Keratinocyte (primary cell): Measurements from ENCODE around the gene CYCS. TPM values are rescaled to one million over a fixed set of nuclear protein-coding genes. Genes with fewer than 3 reads are reported as not detected.

Source experiments
- DNase-seq: peaks from one replicate; pipeline ENCODE4 v3.0.0-alpha.2; 2011; ENCODE audit warnings: low read depth, missing footprints, low spot score
- FAIRE-seq: peaks from 2 replicates; lab custom pipeline; 2011; peaks lifted over from hg19 to GRCh38; lab: Jason Lieb, UNC
- H2AFZ ChIP-seq: 2 replicates; pipeline ENCODE4 v1.6.0; 2012; ENCODE audit warnings: low read length, control low read depth, inconsistent platforms; ENCODE audit not compliant: control insufficient read depth
- H3K27ac ChIP-seq: 2 replicates; pipeline ENCODE4 v1.5.1; 2011; ENCODE audit warnings: low read length; ENCODE audit not compliant: control insufficient read depth, insufficient read depth
- H3K27me3 ChIP-seq: 3 replicates; pipeline ENCODE4 v1.6.0; 2011; ENCODE audit warnings: low read length; ENCODE audit not compliant: control insufficient read depth, insufficient read depth; ENCODE audit errors: extremely low read depth
- H3K36me3 ChIP-seq, 2 experiments: 2 replicates in 1 of 2; 3 replicates in 1 of 2; pipeline ENCODE4 v1.5.1; 2011; ENCODE audit warnings: low read length in 2 of 2, mild to moderate bottlenecking in 1 of 2; ENCODE audit not compliant: control insufficient read depth in 2 of 2, insufficient read depth in 2 of 2; ENCODE audit errors: extremely low read depth in 1 of 2
- H3K4me1 ChIP-seq: 3 replicates; pipeline ENCODE4 v1.5.1; 2011; ENCODE audit warnings: low read length; ENCODE audit not compliant: control insufficient read depth, insufficient read depth; ENCODE audit errors: extremely low read depth
- H3K4me2 ChIP-seq: 3 replicates; pipeline ENCODE4 v1.6.0; 2011; ENCODE audit warnings: low read depth, low read length; ENCODE audit not compliant: control insufficient read depth, insufficient read depth; ENCODE audit errors: extremely low read depth
- H3K4me3 ChIP-seq, 3 experiments: fragments of 200-600 bp in 1 of 3; sonication (generic) in 1 of 3; 2 replicates in 2 of 3; 3 replicates in 1 of 3; pipeline ENCODE4 v1.5.1; 2011 to 2016; ENCODE audit warnings: low read length in 3 of 3, mild to moderate bottlenecking in 3 of 3, control low read depth in 2 of 3, inconsistent platforms in 1 of 3, low read depth in 1 of 3, mixed read lengths in 1 of 3, mixed run types in 1 of 3, moderate library complexity in 1 of 3; ENCODE audit not compliant: control insufficient read depth in 2 of 3, insufficient read depth in 2 of 3; ENCODE audit errors: extremely low read depth in 1 of 3
- H3K79me2 ChIP-seq: 2 replicates; pipeline ENCODE4 v1.6.0; 2012; ENCODE audit warnings: low read length; ENCODE audit not compliant: control insufficient read depth, insufficient read depth
- H3K9ac ChIP-seq: 3 replicates; pipeline ENCODE4 v1.6.0; 2011; ENCODE audit warnings: low read length; ENCODE audit not compliant: control insufficient read depth, insufficient read depth; ENCODE audit errors: extremely low read depth
- H3K9me1 ChIP-seq: 3 replicates; pipeline ENCODE4 v1.6.0; 2011; ENCODE audit warnings: low read length; ENCODE audit not compliant: control insufficient read depth, insufficient read depth; ENCODE audit errors: extremely low read depth
- H3K9me3 ChIP-seq: 2 replicates; pipeline ENCODE4 v1.5.1; 2012; ENCODE audit warnings: low read depth, low read length; ENCODE audit not compliant: control insufficient read depth
- H4K20me1 ChIP-seq: 3 replicates; pipeline ENCODE4 v1.6.0; 2011; ENCODE audit warnings: low read length; ENCODE audit not compliant: control insufficient read depth, insufficient read depth; ENCODE audit errors: extremely low read depth
- EZH2 ChIP-seq: IDR thresholded peaks from one replicate; pipeline ENCODE4 v1.6.1; 2012; ENCODE audit warnings: inconsistent platforms, mild to moderate bottlenecking, low read length, moderate library complexity
- dilution Hi-C: fragments of 300-500 bp; cut with MboI; formaldehyde crosslinking; loops from one replicate; pipeline ENCODE4 v1.7.0; 2020; ENCODE audit warnings: low sequenced_read_pairs; ENCODE audit not compliant: extremely low pct_ligation_motif_present
- polyA minus RNA-seq, 3 experiments: library from RNA; depleted of rRNA, polyadenylated mRNA; stranded (reverse); fragments of >200 nt; gene quantifications; 1 replicate in 1 of 3; 2 replicates in 1 of 3; 3 replicates in 1 of 3; pipeline ENCODE4 v1.2.3, GENCODE V29; 2011
- polyA plus RNA-seq, 5 experiments: library from polyadenylated mRNA; depleted of rRNA in 3 of 5; stranded (reverse) in 3 of 5; stranded (forward) in 1 of 5; unstranded in 1 of 5; fragments of >200 nt; gene quantifications; 1 replicate in 1 of 5; 2 replicates in 3 of 5; 3 replicates in 1 of 5; pipeline versions ENCODE4 v1.2.1 to v1.2.3, GENCODE V29; 2011 to 2012; ENCODE audit warnings: missing spikeins in 2 of 5, low read depth in 1 of 5, low replicate concordance in 1 of 5
- TF ChIP-seq, protein P1 (sequence below), 3 experiments: IDR thresholded peaks in 1 of 3; conservative IDR thresholded peaks in 1 of 3; optimal IDR thresholded peaks in 1 of 3; 2 replicates in 2 of 3; 3 replicates in 1 of 3; pipeline versions ENCODE3 to v1.5.1; 2011; ENCODE audit warnings: low read length in 3 of 3, mild to moderate bottlenecking in 3 of 3, moderate library complexity in 2 of 3, control low read depth in 1 of 3, inconsistent platforms in 1 of 3; ENCODE audit not compliant: insufficient read depth in 2 of 3; ENCODE audit errors: extremely low read depth in 1 of 3

CYCS gene
- polyA plus RNA-seq (83.6 to 176 TPM (median 94.7 TPM) in 3 replicates), polyA minus RNA-seq (5.7 to 44.6 TPM (median 14.2 TPM) in 3 replicates)
- 220 TPM for polyA plus RNA-seq (2011; ENCODE audit: low read depth)
- polyA plus RNA-seq (2011; cell fraction: cytosol; rRNA removed): 85.4 and 180 TPM in 2 replicates
- polyA plus RNA-seq (2011; cell fraction: nucleus; rRNA removed): 45.5 and 59.1 TPM in 2 replicates
- 112 and 146 TPM in 2 replicates for polyA plus RNA-seq (2012; ENCODE audit: low replicate concordance)
- 32.4 TPM for polyA minus RNA-seq (2011; cell fraction: cytosol; rRNA and poly(A)+ RNA removed)
- polyA minus RNA-seq (2011; cell fraction: nucleus; rRNA and poly(A)+ RNA removed): 14.2 and 26.8 TPM in 2 replicates

DNA sequence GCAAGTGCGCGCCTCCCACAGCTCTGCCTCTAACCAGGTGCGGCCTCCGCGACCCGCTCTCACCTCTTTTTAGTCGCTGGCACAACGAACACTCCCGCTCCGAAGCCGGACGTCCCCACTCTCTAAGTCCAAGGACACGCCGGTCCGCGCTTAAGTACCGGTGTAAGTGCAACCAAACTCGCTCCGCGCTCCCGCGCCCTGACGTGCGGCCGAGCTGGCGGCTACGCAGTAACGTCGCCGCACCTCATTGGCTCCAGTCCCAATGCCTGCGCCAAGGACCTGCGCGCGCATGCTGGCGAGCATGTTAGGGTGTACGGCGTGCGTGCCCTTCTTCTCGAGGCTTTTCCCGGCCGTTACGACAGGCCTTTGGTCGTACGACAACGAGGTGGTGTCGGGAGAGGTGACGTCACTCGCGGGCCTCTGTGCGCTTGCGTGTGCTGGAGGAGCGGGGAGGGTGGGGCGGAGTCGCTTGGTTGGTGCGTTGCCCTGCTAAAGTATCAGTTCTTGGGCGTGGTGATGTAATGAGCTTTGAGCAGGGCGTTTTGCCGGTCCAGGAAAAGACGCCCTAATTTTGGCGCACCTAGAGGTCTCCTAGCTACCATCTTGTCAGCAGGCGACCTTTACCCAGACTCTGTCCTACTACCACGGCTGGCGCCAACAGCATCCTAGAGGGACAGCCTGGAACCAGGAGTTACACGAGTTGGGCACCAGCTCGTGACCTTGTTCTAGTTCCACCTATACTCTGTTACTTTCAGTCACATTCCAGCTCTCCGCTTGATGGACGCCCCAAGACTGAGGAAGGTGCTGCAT is at the start of gene CYCS:
TSS of gene CYCS (minus strand) at position 124 of the 810 bp plus-strand sequence. CDS start 1,141 bp downstream, outside the sequence.
- Histone ChIP-seq H3K4me1 (peaks cover 9% of the 10 kb centered on the region), H3K27ac (peak within 1 kb of the TSS; percentile 89), H3K36me3 (peaks cover 10 to 22% of the 10 kb centered on the region in 2 experiments), H3K27me3 (no peaks in the 10 kb centered on the region), H4K20me1 (peaks cover 2% of the 10 kb centered on the region), H3K9me1 (no peaks in the 10 kb centered on the region), H3K79me2 (peaks cover 34% of the 10 kb centered on the region), H3K9me3 (no peaks in the 10 kb centered on the region), H2AFZ (peak within 1 kb of the TSS; percentile 100), H3K4me3 (peak within 1 kb of the TSS; percentile 77 to 94 (median 86)), H3K4me2 (peak within 1 kb of the TSS; percentile 96), H3K9ac (peak within 1 kb of the TSS; percentile 92)
- dilution Hi-C loops: no loop called here
- TF ChIP-seq EZH2: no peak
- TF ChIP-seq, protein P1, sequence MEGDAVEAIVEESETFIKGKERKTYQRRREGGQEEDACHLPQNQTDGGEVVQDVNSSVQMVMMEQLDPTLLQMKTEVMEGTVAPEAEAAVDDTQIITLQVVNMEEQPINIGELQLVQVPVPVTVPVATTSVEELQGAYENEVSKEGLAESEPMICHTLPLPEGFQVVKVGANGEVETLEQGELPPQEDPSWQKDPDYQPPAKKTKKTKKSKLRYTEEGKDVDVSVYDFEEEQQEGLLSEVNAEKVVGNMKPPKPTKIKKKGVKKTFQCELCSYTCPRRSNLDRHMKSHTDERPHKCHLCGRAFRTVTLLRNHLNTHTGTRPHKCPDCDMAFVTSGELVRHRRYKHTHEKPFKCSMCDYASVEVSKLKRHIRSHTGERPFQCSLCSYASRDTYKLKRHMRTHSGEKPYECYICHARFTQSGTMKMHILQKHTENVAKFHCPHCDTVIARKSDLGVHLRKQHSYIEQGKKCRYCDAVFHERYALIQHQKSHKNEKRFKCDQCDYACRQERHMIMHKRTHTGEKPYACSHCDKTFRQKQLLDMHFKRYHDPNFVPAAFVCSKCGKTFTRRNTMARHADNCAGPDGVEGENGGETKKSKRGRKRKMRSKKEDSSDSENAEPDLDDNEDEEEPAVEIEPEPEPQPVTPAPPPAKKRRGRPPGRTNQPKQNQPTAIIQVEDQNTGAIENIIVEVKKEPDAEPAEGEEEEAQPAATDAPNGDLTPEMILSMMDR (optimal IDR thresholded peaks at IDR 0.05 in 1 of 3, IDR thresholded peaks at IDR 0.05 in 1 of 3, conservative IDR thresholded peaks at IDR 0.05 in 1 of 3; ENCODE audit: extremely low read depth in 1 of 3, insufficient read depth in 2 of 3, low read length in 3 of 3): no peak
- FAIRE-seq: peak; percentile 93
- peak; percentile 99 for DNase-seq

DNA sequence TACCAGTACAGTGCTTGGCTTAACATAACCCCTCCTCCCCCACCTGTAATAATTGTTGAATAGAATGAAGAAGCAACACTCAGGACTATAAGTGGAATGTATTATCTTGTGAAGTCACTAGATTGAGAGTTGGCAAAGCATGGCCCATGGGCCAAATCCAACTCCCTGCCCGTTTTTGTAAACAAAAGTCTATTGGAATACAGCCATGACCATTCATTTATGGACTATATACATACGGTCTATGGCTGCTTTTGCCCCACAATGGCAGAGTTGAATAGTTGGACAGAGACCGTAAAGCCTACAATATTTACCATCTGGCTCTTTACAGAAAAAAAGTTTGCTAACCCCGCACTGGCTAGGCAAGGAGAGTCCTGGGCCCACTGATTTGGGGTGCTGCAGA is 48.1 kb upstream of the CYCS start:
- dilution Hi-C loops: no loop called here

More for the DNA sequence above, 48.1 kb upstream of the CYCS start:
- H3K9me3 ChIP-seq: no peaks in the 10 kb centered on the region
- no peak for FAIRE-seq
- no peak overlapping the region for H3K4me3 ChIP-seq
- H3K27ac ChIP-seq: no peak overlapping the region
- no peaks in the 10 kb centered on the region for H3K27me3 ChIP-seq
- H3K9ac ChIP-seq: no peak overlapping the region
- H3K36me3 ChIP-seq: no peaks in the 10 kb centered on the region
- no peak overlapping the region for H2AFZ ChIP-seq
- H4K20me1 ChIP-seq: no peaks in the 10 kb centered on the region
- no peak overlapping the region for H3K4me2 ChIP-seq
- no peak for DNase-seq
- no peaks in the 10 kb centered on the region for H3K4me1 ChIP-seq
- H3K79me2 ChIP-seq: no peaks in the 10 kb centered on the region
- TF ChIP-seq, protein P1 (optimal IDR thresholded peaks at IDR 0.05 in 1 of 3, IDR thresholded peaks at IDR 0.05 in 1 of 3, conservative IDR thresholded peaks at IDR 0.05 in 1 of 3; ENCODE audit: extremely low read depth in 1 of 3, insufficient read depth in 2 of 3, low read length in 3 of 3): no peak
- no peak for TF ChIP-seq EZH2
- H3K9me1 ChIP-seq: no peaks in the 10 kb centered on the region
